Lung (tissue), 12 donors: Measurements from ENCODE around the gene GPNMB. TPM values are rescaled to one million over a fixed set of nuclear protein-coding genes. Genes with fewer than 3 reads are reported as not detected.

Source experiments
- ATAC-seq: fragments of 200-7000 bp; cut with Tn5 transposase; one replicate; pipeline ENCODE4 v1.9.1; 2020; ENCODE audit warnings: moderate number of reproducible peaks; ENCODE audit not compliant: insufficient read depth, low FRiP score
- DNase-seq, 3 donors: peaks; one replicate each; pipeline ENCODE4 v3.0.0-alpha.2; 2013 to 2017
- H3K27ac ChIP-seq, 2 donors: one replicate each; pipeline ENCODE4 v1.5.1; 2013; ENCODE audit warnings: mild to moderate bottlenecking in 2 of 2, moderate library complexity in 2 of 2, control low read depth in 1 of 2, inconsistent platforms in 1 of 2, low read depth in 1 of 2, low read length in 1 of 2
- H3K27me3 ChIP-seq, 3 donors: one replicate each; pipeline ENCODE4 v1.5.1; 2013; ENCODE audit warnings: low read length in 2 of 3; ENCODE audit not compliant: control insufficient read depth in 3 of 3, insufficient read depth in 3 of 3
- H3K36me3 ChIP-seq, 4 donors: one replicate each; pipeline ENCODE4 v1.5.1; 2013; ENCODE audit warnings: low read length in 4 of 4, mild to moderate bottlenecking in 1 of 4, moderate library complexity in 1 of 4; ENCODE audit not compliant: control insufficient read depth in 4 of 4, insufficient read depth in 4 of 4
- H3K4me1 ChIP-seq, 5 donors: one replicate each; pipeline ENCODE4 v1.5.1; 2013; ENCODE audit warnings: low read length in 5 of 5, mild to moderate bottlenecking in 2 of 5, moderate library complexity in 1 of 5; ENCODE audit not compliant: control insufficient read depth in 5 of 5, insufficient read depth in 5 of 5
- H3K4me3 ChIP-seq: one replicate; pipeline ENCODE4 v1.5.1; 2013; ENCODE audit warnings: mild to moderate bottlenecking, control low read depth, moderate library complexity
- H3K9ac ChIP-seq, 2 donors: one replicate each; pipeline ENCODE4 v1.5.1; 2013; ENCODE audit warnings: low read length in 2 of 2, control low read depth in 1 of 2; ENCODE audit not compliant: insufficient read depth in 1 of 2
- H3K9me3 ChIP-seq, 4 donors: one replicate each; pipeline ENCODE4 v1.5.1; 2013; ENCODE audit warnings: low read length in 3 of 4, mild to moderate bottlenecking in 1 of 4, moderate library complexity in 1 of 4; ENCODE audit not compliant: control insufficient read depth in 4 of 4, insufficient read depth in 3 of 4
- WGBS, 2 donors: extraction: QIAGEN DNeasy Blood & Tissue Kit; methylation state at CpG; one replicate each; pipeline ENCODE4 v1.1.7; 2013; 5-methylcytosine and 5-hydroxymethylcytosine counted together
- polyA plus RNA-seq, 2 donors: library from polyadenylated mRNA; stranded (reverse); fragments of 200-250 nt; gene quantifications; one replicate each; pipeline ENCODE4 v1.2.1, GENCODE V29; 2013
- total RNA-seq, 2 donors: library from RNA; depleted of rRNA in 1 of 2; stranded (reverse); fragments of >200 nt in 1 of 2; gene quantifications; one replicate each; pipeline ENCODE4 v1.2.1, GENCODE V29; 2014 to 2021
- TF ChIP-seq, protein P1 (sequence below): IDR thresholded peaks from 2 replicates; pipeline ENCODE4 v1.5.1; 2012; ENCODE audit warnings: mild to moderate bottlenecking; ENCODE audit errors: control extremely low read depth, extremely low read depth
- donor health status: control.
- donor health status: control.
- donor health status: Bipolar disorder and iron deficiency.
- donor health status: healthy.
- donor health status: DM: yes; HTN: yes; CAD: no.

Gene GPNMB
- total and polyA plus RNA-seq, 4 donors: 47.7 to 127 (median 77.5) TPM

DNA sequence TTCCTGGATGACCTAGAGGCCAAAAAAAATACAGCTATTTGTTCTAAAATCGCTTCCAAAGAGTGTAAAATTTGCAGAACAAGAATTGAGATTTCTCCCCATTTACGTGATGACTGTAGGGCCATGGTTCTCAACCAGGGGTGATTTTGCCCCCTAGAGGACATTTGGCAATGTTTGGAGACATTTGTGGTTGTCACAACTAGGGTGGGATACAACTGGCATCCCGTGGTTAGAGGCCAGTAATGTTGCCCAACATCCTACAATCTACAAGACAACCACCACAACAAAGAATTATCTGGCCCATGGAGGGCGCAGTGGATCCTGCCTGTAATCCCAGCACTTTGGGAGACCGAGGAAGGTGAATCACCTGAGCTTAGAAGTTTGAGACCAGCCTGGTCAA, 29.8 kb downstream of the GPNMB start:
- Histone ChIP-seq H3K36me3 (peaks cover 0 to 3% (median 0%) of the 10 kb centered on the region in 4 donors), H3K9ac (no peak overlapping the region), H3K27me3 (no peaks in the 10 kb centered on the region), H3K4me3 (no peak overlapping the region), H3K9me3 (no peaks in the 10 kb centered on the region), H3K4me1 (peaks cover 0 to 1% (median 0%) of the 10 kb centered on the region in 5 donors), H3K27ac (no peak overlapping the region)
- DNase-seq: no peak
- ATAC-seq: no peak
- TF ChIP-seq, protein P1, sequence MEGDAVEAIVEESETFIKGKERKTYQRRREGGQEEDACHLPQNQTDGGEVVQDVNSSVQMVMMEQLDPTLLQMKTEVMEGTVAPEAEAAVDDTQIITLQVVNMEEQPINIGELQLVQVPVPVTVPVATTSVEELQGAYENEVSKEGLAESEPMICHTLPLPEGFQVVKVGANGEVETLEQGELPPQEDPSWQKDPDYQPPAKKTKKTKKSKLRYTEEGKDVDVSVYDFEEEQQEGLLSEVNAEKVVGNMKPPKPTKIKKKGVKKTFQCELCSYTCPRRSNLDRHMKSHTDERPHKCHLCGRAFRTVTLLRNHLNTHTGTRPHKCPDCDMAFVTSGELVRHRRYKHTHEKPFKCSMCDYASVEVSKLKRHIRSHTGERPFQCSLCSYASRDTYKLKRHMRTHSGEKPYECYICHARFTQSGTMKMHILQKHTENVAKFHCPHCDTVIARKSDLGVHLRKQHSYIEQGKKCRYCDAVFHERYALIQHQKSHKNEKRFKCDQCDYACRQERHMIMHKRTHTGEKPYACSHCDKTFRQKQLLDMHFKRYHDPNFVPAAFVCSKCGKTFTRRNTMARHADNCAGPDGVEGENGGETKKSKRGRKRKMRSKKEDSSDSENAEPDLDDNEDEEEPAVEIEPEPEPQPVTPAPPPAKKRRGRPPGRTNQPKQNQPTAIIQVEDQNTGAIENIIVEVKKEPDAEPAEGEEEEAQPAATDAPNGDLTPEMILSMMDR: no peak
- whole genome bisulfite sequencing, 2 donors: 30 to 64% methylated on average over 5 of the region's 5 CpGs

DNA sequence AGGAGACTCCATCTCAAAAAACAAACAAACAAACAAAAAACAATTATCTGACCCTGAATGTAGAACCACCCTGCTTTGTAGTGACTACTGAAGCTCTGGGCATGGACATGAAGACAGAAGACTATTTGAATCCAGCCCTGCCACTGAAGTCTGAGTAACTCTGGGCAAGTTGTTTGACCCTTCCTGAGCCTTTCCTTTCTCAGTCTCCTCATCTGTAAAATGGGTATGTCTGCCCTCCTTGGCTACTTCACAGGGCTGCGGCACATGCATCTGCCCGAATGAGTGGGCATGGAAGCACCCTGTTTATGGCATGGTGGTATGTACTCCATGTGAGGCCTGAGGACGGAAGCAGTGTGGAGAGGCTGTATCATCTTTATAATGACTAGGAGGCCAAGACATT, 30.4 kb downstream of the GPNMB start:
- Histone ChIP-seq H3K36me3 (peaks cover 0 to 3% (median 0%) of the 10 kb centered on the region in 4 donors), H3K4me1 (peaks cover 0 to 1% (median 0%) of the 10 kb centered on the region in 5 donors), H3K27me3 (no peaks in the 10 kb centered on the region), H3K9ac (no peak overlapping the region), H3K9me3 (no peaks in the 10 kb centered on the region), H3K27ac (no peak overlapping the region), H3K4me3 (no peak overlapping the region)
- DNase-seq: no peak
- TF ChIP-seq, protein P1: no peak
- WGBS, 2 donors: 80 to 86% methylated on average over 3 of the region's 3 CpGs
- ATAC-seq: no peak

DNA sequence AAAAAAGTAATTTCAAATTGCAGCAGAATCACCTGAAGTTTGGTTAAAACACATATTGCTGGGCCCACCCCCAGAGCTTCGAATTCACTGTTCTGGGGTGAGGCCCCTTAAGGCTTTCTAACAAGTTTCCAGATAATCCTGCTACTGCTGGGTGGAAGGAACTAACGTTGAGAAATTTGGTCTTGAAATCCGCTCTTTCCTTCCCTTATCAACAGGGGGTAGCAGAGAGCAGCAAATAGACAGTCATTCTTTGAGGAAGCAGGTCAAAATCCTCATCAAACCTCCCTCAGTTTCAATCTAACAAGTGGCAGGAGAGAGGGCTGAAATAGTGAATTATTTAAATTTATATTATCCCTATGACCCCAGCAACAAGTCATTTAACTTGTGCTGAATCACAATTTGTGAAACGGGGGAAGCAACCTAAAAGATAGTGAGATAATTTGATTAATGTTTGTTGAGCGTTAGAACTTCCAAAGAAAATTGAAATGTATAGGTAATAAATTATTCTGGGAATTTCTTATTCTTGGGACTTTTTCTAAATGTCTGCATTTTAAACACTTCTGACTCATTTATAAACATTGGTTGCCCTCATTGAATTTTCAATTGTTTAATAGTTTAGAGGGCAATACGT, 30.9 kb downstream of the GPNMB start:
- Histone ChIP-seq H3K27me3 (no peaks in the 10 kb centered on the region), H3K9ac (no peak overlapping the region), H3K4me1 (peaks cover 0 to 1% (median 0%) of the 10 kb centered on the region in 5 donors), H3K36me3 (peaks cover 0 to 3% (median 0%) of the 10 kb centered on the region in 4 donors), H3K4me3 (no peak overlapping the region), H3K9me3 (no peaks in the 10 kb centered on the region), H3K27ac (no peak overlapping the region)
- no peak for ATAC-seq
- DNase-seq: peak; percentile 41 to 84 (median 84)
- TF ChIP-seq, protein P1: peak; percentile 64
- WGBS, 2 donors: 37 to 38% methylated on average over 6 of the region's 6 CpGs
